ENCODE data around the gene CRYAA. TPM values are rescaled to one million over a fixed set of nuclear protein-coding genes. Genes with fewer than 3 reads are reported as not detected.

Gene CRYAA
- total RNA-seq, 1 experiment from 2014 or later, result not detected

- no peak overlapping the region for H3K4ac ChIP-seq (ENCODE audit: low read depth, low read length)
- H4K91ac ChIP-seq (ENCODE audit: insufficient read length, low read depth, low read length), result no peak overlapping the region
- peaks cover 29 to 34% of the 10 kb centered on the region in 2 experiments for H3K4me1 Mint-ChIP-seq
- H4K20me1 ChIP-seq (ENCODE audit: control insufficient read depth, insufficient read depth, insufficient read length), result no peaks in the 10 kb centered on the region
- H2BK120ac ChIP-seq (ENCODE audit: low read depth, low read length, poor library complexity, severe bottlenecking), result no peak overlapping the region
- no peak overlapping the region for H3K4me3 Mint-ChIP-seq
- no peak overlapping the region; the same call in 1 of the 2 replicates for H3K14ac ChIP-seq (ENCODE audit: insufficient read depth, low read length)
- peak; percentile 17 for DNase-seq
- H3K18ac ChIP-seq (ENCODE audit: insufficient read length, low read depth, low read length), result no peak overlapping the region
- H3T11ph ChIP-seq (ENCODE audit: low read length), result no peak overlapping the region
- no peak overlapping the region for H2BK20ac ChIP-seq (ENCODE audit: low read depth, low read length, poor library complexity, severe bottlenecking)
- H3K23me2 ChIP-seq (ENCODE audit: insufficient read length, low read depth, low read length, poor library complexity, severe bottlenecking), result no peaks in the 10 kb centered on the region
- peak overlapping the region in 1 of 3 experiments; percentile 39; a peak in 3 of 7 replicates for H3K27ac Mint-ChIP-seq
- no peak overlapping the region for H2AFZ ChIP-seq (ENCODE audit: low read length)
- no peak overlapping the region for H2BK15ac ChIP-seq (ENCODE audit: low read depth, low read length)
- peaks cover 3 to 6% of the 10 kb centered on the region in 2 experiments; a peak in 2 of 5 replicates for H3K9me3 Mint-ChIP-seq
- no peak overlapping the region for H3K27ac ChIP-seq (ENCODE audit: insufficient read length, low read depth, low read length)
- no peaks in the 10 kb centered on the region for H3K79me2 ChIP-seq (ENCODE audit: insufficient read depth, low read length)
- H2BK12ac ChIP-seq (ENCODE audit: insufficient read length, low read depth, low read length), result no peak overlapping the region
- no peaks in the 10 kb centered on the region for H3K4me1 ChIP-seq (ENCODE audit: insufficient read depth, low read length)
- WGBS (ENCODE audit: extremely low coverage, insufficient read length, low lambda C conversion rate), result no CpG with 5 or more reads among the region's 23 CpGs
- no peak for TF ChIP-seq CTCF (conservative IDR thresholded peaks at IDR 0.05)
- H4K5ac ChIP-seq (ENCODE audit: insufficient read length, low read depth, low read length), result no peak overlapping the region
- H4K8ac ChIP-seq (replicated peaks; ENCODE audit: insufficient read length, low read depth, low read length), result no peak overlapping the region
- no peaks in the 10 kb centered on the region for H3K79me1 ChIP-seq (ENCODE audit: insufficient read depth, low read depth, low read length, poor library complexity, severe bottlenecking)
- H3K9me3 ChIP-seq (ENCODE audit: control insufficient read depth, low read depth, low read length), result no peaks in the 10 kb centered on the region
- no peaks in the 10 kb centered on the region for H3K27me3 ChIP-seq (ENCODE audit: insufficient read depth, low read length)
- H2BK5ac ChIP-seq (ENCODE audit: insufficient read length, low read length), result no peak overlapping the region
- H2AK5ac ChIP-seq (ENCODE audit: insufficient read length, low read length), result no peak overlapping the region
- H3K9ac ChIP-seq (ENCODE audit: extremely low read depth, insufficient read length, low read length), result no peak overlapping the region
- H3K27me3 Mint-ChIP-seq (ENCODE audit: low read depth), result peaks cover 12% of the 10 kb centered on the region
- no peak overlapping the region for H3K56ac ChIP-seq (ENCODE audit: insufficient read length, low read depth, low read length)
- H3K36me3 Mint-ChIP-seq (ENCODE audit: insufficient read depth in 1 of 3, low read depth in 3 of 3), result no peaks in the 10 kb centered on the region; a peak in 3 of 7 replicates
- no peak overlapping the region for H3K4me2 ChIP-seq (ENCODE audit: insufficient read depth, insufficient read length, low read length)
- H3K23ac ChIP-seq (ENCODE audit: insufficient read length, low read depth, low read length), result no peak overlapping the region
Observed at GRCh38 chr21:43194303-43195120, 25.7 kb downstream of the CRYAA start.
